GM23248 (cell line): Measurements from ENCODE around the gene FRMD6.
"Not testable (repeated sequence)": the region's sequence is repeated elsewhere in the genome, so short reads cannot be mapped to it uniquely, and the experiment has no call there.

Experiments
- EZH2 ChIP-seq: fragments of 200-600 bp; sonication (generic); IDR thresholded peaks from 2 replicates; pipeline ENCODE4 v1.6.1; 2018; ENCODE audit warnings: antibody characterized with exemption, mild to moderate bottlenecking; ENCODE audit not compliant: insufficient read depth, poor library complexity, severe bottlenecking
- EZH2phosphoT487 ChIP-seq: fragments of 200-600 bp; sonication (generic); IDR thresholded peaks from 2 replicates; pipeline ENCODE4 v1.6.1; 2018; ENCODE audit warnings: antibody characterized with exemption, moderate library complexity, mild to moderate bottlenecking, low read depth; ENCODE audit not compliant: insufficient read depth

- TF ChIP-seq EZH2phosphoT487, EZH2: not testable (repeated sequence)
These were observed 114.0 kb downstream of the FRMD6 start for GRCh38 chr14:51765726-51766125.
